Measurements from ENCODE around the gene ATXN1L.

The ATXN1L gene

DNA sequence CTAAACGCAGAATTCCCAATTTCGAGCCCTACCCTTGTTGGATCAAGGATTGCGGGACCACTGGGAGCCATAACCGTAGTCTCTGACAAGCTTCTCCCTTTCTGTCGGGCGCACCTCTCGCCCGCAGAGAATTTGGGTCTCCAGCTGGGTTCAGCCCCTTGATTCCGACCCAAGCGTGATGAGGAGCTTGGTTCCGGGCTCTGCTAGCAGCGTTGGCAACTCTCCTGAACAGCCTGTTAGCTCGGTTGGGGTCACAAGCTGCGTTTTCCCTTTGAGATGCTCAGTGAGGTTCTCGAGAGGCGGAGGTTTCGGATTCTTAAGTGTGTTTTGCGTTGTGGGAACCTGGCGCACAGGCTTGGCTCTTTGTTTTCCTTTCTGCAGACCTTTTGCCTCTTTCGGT is 655 bp downstream of the ATXN1L start:
- TF ChIP-seq ZNF8 (CRISPR knock-in tag; IDR thresholded peaks at IDR 0.05): no peak
- no peak for TF ChIP-seq PPARA (CRISPR knock-in tag; IDR thresholded peaks at IDR 0.05; ENCODE audit: borderline replicate concordance)
- TF ChIP-seq, protein P1, sequence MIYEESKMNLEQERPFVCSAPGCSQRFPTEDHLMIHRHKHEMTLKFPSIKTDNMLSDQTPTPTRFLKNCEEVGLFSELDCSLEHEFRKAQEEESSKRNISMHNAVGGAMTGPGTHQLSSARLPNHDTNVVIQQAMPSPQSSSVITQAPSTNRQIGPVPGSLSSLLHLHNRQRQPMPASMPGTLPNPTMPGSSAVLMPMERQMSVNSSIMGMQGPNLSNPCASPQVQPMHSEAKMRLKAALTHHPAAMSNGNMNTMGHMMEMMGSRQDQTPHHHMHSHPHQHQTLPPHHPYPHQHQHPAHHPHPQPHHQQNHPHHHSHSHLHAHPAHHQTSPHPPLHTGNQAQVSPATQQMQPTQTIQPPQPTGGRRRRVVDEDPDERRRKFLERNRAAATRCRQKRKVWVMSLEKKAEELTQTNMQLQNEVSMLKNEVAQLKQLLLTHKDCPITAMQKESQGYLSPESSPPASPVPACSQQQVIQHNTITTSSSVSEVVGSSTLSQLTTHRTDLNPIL (CRISPR knock-in tag; IDR thresholded peaks at IDR 0.05; ENCODE audit: low read depth): no peak
- no peak for TF ChIP-seq CSDC2 (CRISPR knock-in tag; IDR thresholded peaks at IDR 0.05)
- TF ChIP-seq ZFP30 (CRISPR knock-in tag; IDR thresholded peaks at IDR 0.05): no peak
- TF ChIP-seq ARNTL (CRISPR knock-in tag; IDR thresholded peaks at IDR 0.05; ENCODE audit: borderline replicate concordance, low read depth): no peak
- no peak for TF ChIP-seq ZFP3 (CRISPR knock-in tag; IDR thresholded peaks at IDR 0.05)
- TF ChIP-seq RARB (CRISPR knock-in tag; IDR thresholded peaks at IDR 0.05): no peak
- TF ChIP-seq, protein P2, sequence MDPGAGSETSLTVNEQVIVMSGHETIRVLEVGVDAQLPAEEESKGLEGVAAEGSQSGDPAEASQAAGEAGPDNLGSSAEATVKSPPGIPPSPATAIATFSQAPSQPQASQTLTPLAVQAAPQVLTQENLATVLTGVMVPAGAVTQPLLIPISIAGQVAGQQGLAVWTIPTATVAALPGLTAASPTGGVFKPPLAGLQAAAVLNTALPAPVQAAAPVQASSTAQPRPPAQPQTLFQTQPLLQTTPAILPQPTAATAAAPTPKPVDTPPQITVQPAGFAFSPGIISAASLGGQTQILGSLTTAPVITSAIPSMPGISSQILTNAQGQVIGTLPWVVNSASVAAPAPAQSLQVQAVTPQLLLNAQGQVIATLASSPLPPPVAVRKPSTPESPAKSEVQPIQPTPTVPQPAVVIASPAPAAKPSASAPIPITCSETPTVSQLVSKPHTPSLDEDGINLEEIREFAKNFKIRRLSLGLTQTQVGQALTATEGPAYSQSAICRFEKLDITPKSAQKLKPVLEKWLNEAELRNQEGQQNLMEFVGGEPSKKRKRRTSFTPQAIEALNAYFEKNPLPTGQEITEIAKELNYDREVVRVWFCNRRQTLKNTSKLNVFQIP (CRISPR knock-in tag; IDR thresholded peaks at IDR 0.05; ENCODE audit: borderline replicate concordance, low read depth): no peak
- no peak for TF ChIP-seq TOX (CRISPR knock-in tag; IDR thresholded peaks at IDR 0.05; ENCODE audit: borderline replicate concordance)
- TF ChIP-seq ESRRG (CRISPR knock-in tag; IDR thresholded peaks at IDR 0.05): no peak
- TF ChIP-seq OSR1 (CRISPR knock-in tag; IDR thresholded peaks at IDR 0.05): no peak
- no peak for TF ChIP-seq ZC3H10 (CRISPR knock-in tag; IDR thresholded peaks at IDR 0.05)
- TF ChIP-seq GLIS3 (CRISPR knock-in tag; IDR thresholded peaks at IDR 0.05): no peak
- TF ChIP-seq BACH2 (CRISPR knock-in tag; IDR thresholded peaks at IDR 0.05; ENCODE audit: borderline replicate concordance): no peak
- peak; percentile 38 for ATAC-seq

DNA sequence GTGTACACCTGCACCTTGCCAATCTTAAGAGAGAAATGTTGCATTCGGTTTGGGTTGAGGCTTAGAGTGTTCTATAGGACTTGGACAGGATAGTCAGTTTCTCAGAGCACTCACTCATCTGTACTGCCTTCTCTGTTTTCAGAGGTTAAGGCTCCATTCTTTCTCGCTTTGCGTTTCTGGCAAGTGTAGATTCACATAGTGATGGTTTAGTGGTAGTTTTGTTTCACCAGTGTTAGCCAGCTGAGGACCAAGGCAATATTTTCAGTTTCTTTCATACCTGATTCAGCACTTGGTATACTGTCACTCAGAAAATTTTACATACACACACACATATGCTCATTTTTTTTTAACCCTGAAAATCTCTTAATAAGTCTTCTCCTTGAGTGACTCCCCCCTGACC is 1.3 kb downstream of the ATXN1L start:
- no peak for ATAC-seq
- TF ChIP-seq ISL1 (CRISPR knock-in tag; IDR thresholded peaks at IDR 0.05) (no peak), ZNF70 (CRISPR knock-in tag; IDR thresholded peaks at IDR 0.05) (no peak), SNAI2 (CRISPR knock-in tag; IDR thresholded peaks at IDR 0.05) (no peak), PPARA (CRISPR knock-in tag; IDR thresholded peaks at IDR 0.05; ENCODE audit: borderline replicate concordance) (no peak), CSDC2 (CRISPR knock-in tag; IDR thresholded peaks at IDR 0.05) (no peak), TOX (CRISPR knock-in tag; IDR thresholded peaks at IDR 0.05; ENCODE audit: borderline replicate concordance) (no peak)
- TF ChIP-seq, protein P3, sequence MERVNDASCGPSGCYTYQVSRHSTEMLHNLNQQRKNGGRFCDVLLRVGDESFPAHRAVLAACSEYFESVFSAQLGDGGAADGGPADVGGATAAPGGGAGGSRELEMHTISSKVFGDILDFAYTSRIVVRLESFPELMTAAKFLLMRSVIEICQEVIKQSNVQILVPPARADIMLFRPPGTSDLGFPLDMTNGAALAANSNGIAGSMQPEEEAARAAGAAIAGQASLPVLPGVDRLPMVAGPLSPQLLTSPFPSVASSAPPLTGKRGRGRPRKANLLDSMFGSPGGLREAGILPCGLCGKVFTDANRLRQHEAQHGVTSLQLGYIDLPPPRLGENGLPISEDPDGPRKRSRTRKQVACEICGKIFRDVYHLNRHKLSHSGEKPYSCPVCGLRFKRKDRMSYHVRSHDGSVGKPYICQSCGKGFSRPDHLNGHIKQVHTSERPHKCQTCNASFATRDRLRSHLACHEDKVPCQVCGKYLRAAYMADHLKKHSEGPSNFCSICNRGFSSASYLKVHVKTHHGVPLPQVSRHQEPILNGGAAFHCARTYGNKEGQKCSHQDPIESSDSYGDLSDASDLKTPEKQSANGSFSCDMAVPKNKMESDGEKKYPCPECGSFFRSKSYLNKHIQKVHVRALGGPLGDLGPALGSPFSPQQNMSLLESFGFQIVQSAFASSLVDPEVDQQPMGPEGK (CRISPR knock-in tag; IDR thresholded peaks at IDR 0.05; ENCODE audit: borderline replicate concordance): no peak
- TF ChIP-seq, protein P1 (CRISPR knock-in tag; IDR thresholded peaks at IDR 0.05; ENCODE audit: low read depth): no peak

DNA sequence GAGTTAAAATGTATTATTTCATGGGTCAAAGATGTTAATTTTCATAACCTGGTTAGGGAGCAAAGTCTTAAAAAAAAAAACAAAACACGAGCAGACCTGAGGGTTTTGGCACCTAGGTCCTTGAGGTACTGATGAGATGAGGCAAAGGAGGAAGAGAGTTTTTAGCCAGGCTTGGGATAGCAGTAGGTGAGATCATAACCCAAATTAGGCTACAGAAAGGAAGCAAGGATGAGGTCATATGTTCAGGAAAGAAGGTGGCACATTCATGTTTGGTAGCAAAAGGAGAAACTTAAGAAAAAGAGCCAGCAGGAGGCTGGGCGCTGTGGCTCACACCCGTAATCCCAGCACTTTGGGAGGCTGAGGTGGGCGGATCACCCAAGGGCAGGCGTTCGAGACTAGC is 2.8 kb downstream of the ATXN1L start:
- no peak for ATAC-seq
- TF ChIP-seq, protein P1 (CRISPR knock-in tag; IDR thresholded peaks at IDR 0.05; ENCODE audit: low read depth): no peak
- TF ChIP-seq, protein P4, sequence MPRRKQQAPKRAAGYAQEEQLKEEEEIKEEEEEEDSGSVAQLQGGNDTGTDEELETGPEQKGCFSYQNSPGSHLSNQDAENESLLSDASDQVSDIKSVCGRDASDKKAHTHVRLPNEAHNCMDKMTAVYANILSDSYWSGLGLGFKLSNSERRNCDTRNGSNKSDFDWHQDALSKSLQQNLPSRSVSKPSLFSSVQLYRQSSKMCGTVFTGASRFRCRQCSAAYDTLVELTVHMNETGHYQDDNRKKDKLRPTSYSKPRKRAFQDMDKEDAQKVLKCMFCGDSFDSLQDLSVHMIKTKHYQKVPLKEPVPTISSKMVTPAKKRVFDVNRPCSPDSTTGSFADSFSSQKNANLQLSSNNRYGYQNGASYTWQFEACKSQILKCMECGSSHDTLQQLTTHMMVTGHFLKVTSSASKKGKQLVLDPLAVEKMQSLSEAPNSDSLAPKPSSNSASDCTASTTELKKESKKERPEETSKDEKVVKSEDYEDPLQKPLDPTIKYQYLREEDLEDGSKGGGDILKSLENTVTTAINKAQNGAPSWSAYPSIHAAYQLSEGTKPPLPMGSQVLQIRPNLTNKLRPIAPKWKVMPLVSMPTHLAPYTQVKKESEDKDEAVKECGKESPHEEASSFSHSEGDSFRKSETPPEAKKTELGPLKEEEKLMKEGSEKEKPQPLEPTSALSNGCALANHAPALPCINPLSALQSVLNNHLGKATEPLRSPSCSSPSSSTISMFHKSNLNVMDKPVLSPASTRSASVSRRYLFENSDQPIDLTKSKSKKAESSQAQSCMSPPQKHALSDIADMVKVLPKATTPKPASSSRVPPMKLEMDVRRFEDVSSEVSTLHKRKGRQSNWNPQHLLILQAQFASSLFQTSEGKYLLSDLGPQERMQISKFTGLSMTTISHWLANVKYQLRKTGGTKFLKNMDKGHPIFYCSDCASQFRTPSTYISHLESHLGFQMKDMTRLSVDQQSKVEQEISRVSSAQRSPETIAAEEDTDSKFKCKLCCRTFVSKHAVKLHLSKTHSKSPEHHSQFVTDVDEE (CRISPR knock-in tag; IDR thresholded peaks at IDR 0.05): no peak
- TF ChIP-seq TOX (CRISPR knock-in tag; IDR thresholded peaks at IDR 0.05; ENCODE audit: borderline replicate concordance) (no peak), ARNTL (CRISPR knock-in tag; IDR thresholded peaks at IDR 0.05; ENCODE audit: borderline replicate concordance, low read depth) (no peak), ZNF70 (CRISPR knock-in tag; IDR thresholded peaks at IDR 0.05) (no peak), ZFP3 (CRISPR knock-in tag; IDR thresholded peaks at IDR 0.05) (no peak), RARB (CRISPR knock-in tag; IDR thresholded peaks at IDR 0.05) (no peak), BACH2 (CRISPR knock-in tag; IDR thresholded peaks at IDR 0.05; ENCODE audit: borderline replicate concordance) (no peak)
- TF ChIP-seq, protein P3 (CRISPR knock-in tag; IDR thresholded peaks at IDR 0.05; ENCODE audit: borderline replicate concordance): no peak
- TF ChIP-seq, protein P5, sequence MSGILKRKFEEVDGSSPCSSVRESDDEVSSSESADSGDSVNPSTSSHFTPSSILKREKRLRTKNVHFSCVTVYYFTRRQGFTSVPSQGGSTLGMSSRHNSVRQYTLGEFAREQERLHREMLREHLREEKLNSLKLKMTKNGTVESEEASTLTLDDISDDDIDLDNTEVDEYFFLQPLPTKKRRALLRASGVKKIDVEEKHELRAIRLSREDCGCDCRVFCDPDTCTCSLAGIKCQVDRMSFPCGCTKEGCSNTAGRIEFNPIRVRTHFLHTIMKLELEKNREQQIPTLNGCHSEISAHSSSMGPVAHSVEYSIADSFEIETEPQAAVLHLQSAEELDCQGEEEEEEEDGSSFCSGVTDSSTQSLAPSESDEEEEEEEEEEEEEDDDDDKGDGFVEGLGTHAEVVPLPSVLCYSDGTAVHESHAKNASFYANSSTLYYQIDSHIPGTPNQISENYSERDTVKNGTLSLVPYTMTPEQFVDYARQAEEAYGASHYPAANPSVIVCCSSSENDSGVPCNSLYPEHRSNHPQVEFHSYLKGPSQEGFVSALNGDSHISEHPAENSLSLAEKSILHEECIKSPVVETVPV (CRISPR knock-in tag; IDR thresholded peaks at IDR 0.05): no peak
- TF ChIP-seq, protein P2 (CRISPR knock-in tag; IDR thresholded peaks at IDR 0.05; ENCODE audit: borderline replicate concordance, low read depth): no peak
